H1 (cell line): Measurements from ENCODE around the gene RAB3C. TPM values are rescaled to one million over a fixed set of nuclear protein-coding genes. Genes with fewer than 3 reads are reported as not detected.

Source experiments
- CTCF ChIA-PET: fragments of 300-600 bp; sonication (Branson Sonifier 250); formaldehyde crosslinking; loops from one replicate; lab custom pipeline; 2021; ENCODE audit not compliant: partially characterized antibody; lab: Charles Lee
- POLR2A ChIA-PET: fragments of 300-600 bp; sonication (Branson Sonifier 250); formaldehyde crosslinking; loops from one replicate; lab custom pipeline; 2021; ENCODE audit warnings: inconsistent platforms; ENCODE audit not compliant: partially characterized antibody; lab: Charles Lee
- DNase-seq, 2 experiments: peaks; one replicate each; pipeline versions ENCODE4 v3.0.0 to v3.0.0-alpha.2; 2010 to 2022; ENCODE audit warnings: low spot score in 2 of 2, low read depth in 1 of 2, mixed read lengths in 1 of 2
- FAIRE-seq: peaks from 2 replicates; lab custom pipeline; 2011; peaks lifted over from hg19 to GRCh38; lab: Jason Lieb, UNC
- H2AFZ ChIP-seq: 2 replicates; pipeline ENCODE4 v1.8.1; 2012; ENCODE audit warnings: low read length, inconsistent platforms
- H2AK5ac ChIP-seq: 2 replicates; pipeline ENCODE4 v1.6.1; 2013; ENCODE audit warnings: low read depth, low read length
- H2BK120ac ChIP-seq: replicated peaks from 2 replicates; pipeline ENCODE3; 2013; ENCODE audit warnings: low read depth, low read length, inconsistent platforms
- H2BK12ac ChIP-seq: 2 replicates; pipeline ENCODE4 v1.6.1; 2013; ENCODE audit warnings: low read depth, low read length
- H2BK15ac ChIP-seq: 2 replicates; pipeline ENCODE4 v1.6.1; 2013; ENCODE audit warnings: low read length
- H2BK20ac ChIP-seq: 2 replicates; pipeline ENCODE4 v1.6.1; 2013; ENCODE audit warnings: low read length
- H2BK5ac ChIP-seq: 2 replicates; pipeline ENCODE4 v1.6.1; 2013; ENCODE audit warnings: low read depth, low read length
- H3K14ac ChIP-seq: 2 replicates; pipeline ENCODE4 v1.6.1; 2013; ENCODE audit warnings: inconsistent platforms; ENCODE audit not compliant: insufficient read length
- H3K18ac ChIP-seq: 2 replicates; pipeline ENCODE4 v1.6.1; 2013; ENCODE audit warnings: low read length; ENCODE audit errors: extremely low read depth
- H3K23ac ChIP-seq: 2 replicates; pipeline ENCODE4 v1.6.1; 2013; ENCODE audit warnings: inconsistent platforms; ENCODE audit not compliant: insufficient read length
- H3K23me2 ChIP-seq: 2 replicates; pipeline ENCODE4 v1.6.1; 2013; ENCODE audit warnings: low read depth, low read length
- H3K27ac ChIP-seq: 2 replicates; pipeline ENCODE4 v1.6.1; 2011; ENCODE audit warnings: low read depth, low read length, inconsistent platforms
- H3K27me3 ChIP-seq, 4 experiments: replicated peaks in 1 of 4; 1 replicate in 1 of 4; 2 replicates in 3 of 4; pipeline versions ENCODE4 v1.6.1 to v1.8.1; 2011 to 2013; ENCODE audit warnings: low read length in 3 of 4, mild to moderate bottlenecking in 3 of 4, inconsistent platforms in 2 of 4, mixed read lengths in 2 of 4, moderate library complexity in 1 of 4; ENCODE audit not compliant: control insufficient read depth in 3 of 4, insufficient read depth in 3 of 4; ENCODE audit errors: extremely low read depth in 1 of 4
- H3K36me3 ChIP-seq, 4 experiments: 2 replicates each; pipeline versions ENCODE4 v1.6.1 to v1.8.1; 2011 to 2013; ENCODE audit warnings: mild to moderate bottlenecking in 4 of 4, low read length in 3 of 4, moderate library complexity in 2 of 4, control low read depth in 1 of 4, inconsistent platforms in 1 of 4; ENCODE audit not compliant: insufficient read depth in 4 of 4, control insufficient read depth in 2 of 4
- H3K4ac ChIP-seq: replicated peaks from 2 replicates; pipeline ENCODE3; 2013; ENCODE audit warnings: low read length, low read depth, mixed read lengths, inconsistent platforms; ENCODE audit not compliant: insufficient read length
- H3K4me1 ChIP-seq, 4 experiments: replicated peaks in 1 of 4; 1 replicate in 1 of 4; 2 replicates in 3 of 4; pipeline versions ENCODE4 v1.6.1 to v1.8.1; 2011 to 2013; ENCODE audit warnings: low read length in 3 of 4, inconsistent platforms in 2 of 4, mixed read lengths in 1 of 4; ENCODE audit not compliant: insufficient read depth in 4 of 4, control insufficient read depth in 3 of 4
- H3K4me2 ChIP-seq, 2 experiments: 2 replicates each; pipeline versions ENCODE4 v1.6.1 to v1.8.1; 2011 to 2013; ENCODE audit warnings: low read depth in 2 of 2, low read length in 2 of 2, control low read depth in 1 of 2, inconsistent platforms in 1 of 2, mild to moderate bottlenecking in 1 of 2; ENCODE audit not compliant: insufficient read depth in 1 of 2
- H3K4me3 ChIP-seq, 4 experiments: fragments of 200-600, 300-600 bp in 1 of 4; sonication (generic), shearing (Covaris generic), sonication (Bioruptor Twin) in 1 of 4; 2 replicates each; pipeline versions ENCODE4 v1.5.1 to v1.8.1; 2011 to 2016; ENCODE audit warnings: low read length in 4 of 4, low read depth in 3 of 4, control low read depth in 2 of 4, inconsistent platforms in 2 of 4, mild to moderate bottlenecking in 2 of 4, mixed read lengths in 1 of 4, moderate library complexity in 1 of 4; ENCODE audit not compliant: insufficient read depth in 2 of 4; ENCODE audit errors: extremely low read depth in 1 of 4
- H3K56ac ChIP-seq: replicated peaks from 2 replicates; pipeline ENCODE3; 2013; ENCODE audit warnings: low read depth, mild to moderate bottlenecking, mixed read lengths, low read length, inconsistent platforms; ENCODE audit not compliant: insufficient read length
- H3K79me1 ChIP-seq: 2 replicates; pipeline ENCODE4 v1.6.1; 2013; ENCODE audit warnings: low read depth, low read length, control low read depth
- H3K79me2 ChIP-seq, 2 experiments: 2 replicates each; pipeline versions ENCODE4 v1.6.1 to v1.8.1; 2012 to 2013; ENCODE audit warnings: low read length in 2 of 2, mild to moderate bottlenecking in 2 of 2, inconsistent platforms in 1 of 2; ENCODE audit not compliant: insufficient read depth in 2 of 2, control insufficient read depth in 1 of 2
- H3K9ac ChIP-seq, 4 experiments: replicated peaks in 1 of 4; 1 replicate in 1 of 4; 2 replicates in 3 of 4; pipeline versions ENCODE4 v1.6.1 to v1.8.1; 2011 to 2013; ENCODE audit warnings: low read depth in 3 of 4, low read length in 3 of 4, control low read depth in 2 of 4, mild to moderate bottlenecking in 2 of 4, moderate library complexity in 2 of 4, inconsistent platforms in 1 of 4; ENCODE audit errors: extremely low read depth in 1 of 4
- H3K9me3 ChIP-seq, 2 experiments: 2 replicates each; pipeline versions ENCODE4 v1.6.1 to v1.8.1; 2012 to 2013; ENCODE audit warnings: mild to moderate bottlenecking in 2 of 2, moderate library complexity in 2 of 2, control low read depth in 1 of 2, inconsistent platforms in 1 of 2, low read depth in 1 of 2, low read length in 1 of 2, mixed read lengths in 1 of 2; ENCODE audit not compliant: insufficient read depth in 2 of 2
- H4K20me1 ChIP-seq, 2 experiments: replicated peaks in 1 of 2; 2 replicates each; pipeline versions ENCODE3 to v1.8.1; 2011 to 2013; ENCODE audit warnings: inconsistent platforms in 2 of 2, low read length in 2 of 2, mild to moderate bottlenecking in 1 of 2; ENCODE audit not compliant: insufficient read depth in 2 of 2, control insufficient read depth in 1 of 2
- H4K5ac ChIP-seq: 2 replicates; pipeline ENCODE4 v1.6.1; 2013; ENCODE audit warnings: low read length, low read depth, mixed read lengths, inconsistent platforms; ENCODE audit not compliant: insufficient read length
- H4K8ac ChIP-seq: 2 replicates; pipeline ENCODE4 v1.8.0; 2013; ENCODE audit warnings: mild to moderate bottlenecking, moderate library complexity, low read length, inconsistent platforms; ENCODE audit not compliant: insufficient read depth; ENCODE audit errors: extremely low read depth
- H4K91ac ChIP-seq: replicated peaks from 2 replicates; pipeline ENCODE3; 2013; ENCODE audit warnings: low read length, mixed read lengths, inconsistent platforms; ENCODE audit not compliant: insufficient read length
- GTF2F1 ChIP-seq: IDR thresholded peaks from 2 replicates; pipeline ENCODE4 v1.6.1; 2012; ENCODE audit warnings: low read depth, low read length, improper control_type of control experiment, borderline replicate concordance
- RXRA ChIP-seq: IDR thresholded peaks from 2 replicates; pipeline ENCODE4 v1.6.1; 2011; ENCODE audit warnings: low read depth, mild to moderate bottlenecking, low read length, moderate library complexity; ENCODE audit not compliant: insufficient read depth
- TAF1 ChIP-seq: IDR thresholded peaks from 2 replicates; pipeline ENCODE4 v1.6.1; 2011; ENCODE audit warnings: mild to moderate bottlenecking, low read depth, low read length
- WGBS, 2 experiments: shearing (Covaris generic) in 1 of 2; methylation state at CpG; one replicate each; pipeline versions ENCODE4 v1.1.6 to v1.1.7; 2013 to 2015; ENCODE audit warnings: low lambda C conversion rate in 2 of 2, mixed read lengths in 2 of 2, inconsistent platforms in 1 of 2, low coverage in 1 of 2, missing lambda C conversion rate in 1 of 2; ENCODE audit not compliant: insufficient replicate concordance in 2 of 2, insufficient coverage in 1 of 2, insufficient read length in 1 of 2; ENCODE audit errors: extremely low coverage in 1 of 2, missing lambda C conversion rate in 1 of 2; 5-methylcytosine and 5-hydroxymethylcytosine counted together
- polyA plus RNA-seq, 7 experiments: library from polyadenylated mRNA; depleted of rRNA in 3 of 7; stranded (reverse) in 5 of 7; unstranded in 2 of 7; fragments of >200 nt in 5 of 7; fragments of 200-250 nt in 2 of 7; gene quantifications; 1 replicate in 5 of 7; 2 replicates in 1 of 7; 4 replicates in 1 of 7; pipeline versions ENCODE4 v1.2.1 to v1.2.3, GENCODE V29; 2011 to 2013; ENCODE audit warnings: missing spikeins in 2 of 7, mixed read lengths in 2 of 7
- total RNA-seq: library from RNA; stranded (reverse); fragmentation: NEBNext Ultra II Directional; extraction: Animal tissue kit (Norgen Biotek cat#: 25700); gene quantifications from 2 replicates; pipeline ENCODE4 v1.2.1, GENCODE V29; 2021
- TF ChIP-seq, protein P1 (sequence below): IDR thresholded peaks from 2 replicates; pipeline ENCODE4 v1.6.1; 2012; ENCODE audit warnings: inconsistent platforms
- TF ChIP-seq, protein P2 (sequence below): IDR thresholded peaks from 2 replicates; pipeline ENCODE4 v1.6.1; 2011; ENCODE audit warnings: low read length, improper control_type of control experiment

RAB3C gene
- total and polyA plus RNA-seq, 2 of the 8 experiments (the other 6 are each of a cell fraction or from before 2014, with no cell fraction given), result 14.7 to 18.3 TPM

DNA sequence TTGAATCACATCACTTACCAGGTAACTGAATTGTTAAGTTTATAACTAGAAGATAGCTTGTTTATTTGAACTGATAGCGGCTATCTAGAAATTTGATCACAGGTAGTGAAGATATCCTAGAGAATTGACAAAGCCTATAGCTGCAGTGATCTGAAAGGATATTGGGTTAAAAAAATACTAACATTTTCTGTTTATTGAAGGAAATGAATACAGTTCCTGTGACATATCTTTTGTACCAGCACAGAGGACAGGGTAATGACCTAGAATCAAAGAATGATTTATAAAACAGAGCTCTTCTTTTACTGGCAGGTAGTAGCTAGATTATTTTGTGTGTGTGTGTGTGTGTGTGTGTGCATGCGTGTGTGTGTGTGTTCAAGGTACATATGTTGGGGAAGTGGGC, 94.8 kb downstream of the RAB3C start:
- Histone ChIP-seq H3K4me1 (no peaks in the 10 kb centered on the region), H2BK5ac (no peak overlapping the region), H3K56ac (no peak overlapping the region), H3K23ac (no peak overlapping the region), H3K4me2 (no peak overlapping the region), H3K9me3 (no peaks in the 10 kb centered on the region), H3K79me2 (no peaks in the 10 kb centered on the region), H4K91ac (no peak overlapping the region), H3K4ac (no peak overlapping the region), H3K27me3 (no peaks in the 10 kb centered on the region), H3K14ac (no peak overlapping the region), H3K27ac (no peak overlapping the region), H3K4me3 (no peak overlapping the region), H3K79me1 (no peaks in the 10 kb centered on the region), H2BK120ac (no peak overlapping the region), H2BK12ac (no peak overlapping the region), H2BK20ac (no peak overlapping the region), H4K20me1 (no peaks in the 10 kb centered on the region), H3K18ac (no peak overlapping the region), H3K9ac (no peak overlapping the region), H2BK15ac (no peak overlapping the region), H3K36me3 (no peaks in the 10 kb centered on the region), H4K5ac (no peak overlapping the region), H4K8ac (no peak overlapping the region), H2AFZ (no peak overlapping the region), H3K23me2 (peaks cover 1% of the 10 kb centered on the region; the same call in 1 of the 2 replicates), H2AK5ac (no peak overlapping the region)
- ChIA-PET POLR2A (no interaction called here), CTCF (interaction anchor here (0.6 to 1.3 kb wide), 3 partner anchors 10 to 330 kb away, joined by 3 to 6 read pairs (median 3); no protein-coding TSS in a partner anchor)
- no peak for FAIRE-seq
- no peak for DNase-seq
- no peak for TF ChIP-seq TAF1
- no peak for TF ChIP-seq RXRA
- TF ChIP-seq, protein P1, sequence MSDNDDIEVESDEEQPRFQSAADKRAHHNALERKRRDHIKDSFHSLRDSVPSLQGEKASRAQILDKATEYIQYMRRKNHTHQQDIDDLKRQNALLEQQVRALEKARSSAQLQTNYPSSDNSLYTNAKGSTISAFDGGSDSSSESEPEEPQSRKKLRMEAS, result no peak
- TF ChIP-seq, protein P2, sequence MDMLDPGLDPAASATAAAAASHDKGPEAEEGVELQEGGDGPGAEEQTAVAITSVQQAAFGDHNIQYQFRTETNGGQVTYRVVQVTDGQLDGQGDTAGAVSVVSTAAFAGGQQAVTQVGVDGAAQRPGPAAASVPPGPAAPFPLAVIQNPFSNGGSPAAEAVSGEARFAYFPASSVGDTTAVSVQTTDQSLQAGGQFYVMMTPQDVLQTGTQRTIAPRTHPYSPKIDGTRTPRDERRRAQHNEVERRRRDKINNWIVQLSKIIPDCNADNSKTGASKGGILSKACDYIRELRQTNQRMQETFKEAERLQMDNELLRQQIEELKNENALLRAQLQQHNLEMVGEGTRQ, result no peak
- no peak for TF ChIP-seq GTF2F1
- 88% methylated on average over 2 of the region's 2 CpGs; no CpG with 5 or more reads in 1 of the 2 experiments for WGBS, 2 experiments
